Measurements from ENCODE around the gene PTPRN2.

The PTPRN2 gene

DNA sequence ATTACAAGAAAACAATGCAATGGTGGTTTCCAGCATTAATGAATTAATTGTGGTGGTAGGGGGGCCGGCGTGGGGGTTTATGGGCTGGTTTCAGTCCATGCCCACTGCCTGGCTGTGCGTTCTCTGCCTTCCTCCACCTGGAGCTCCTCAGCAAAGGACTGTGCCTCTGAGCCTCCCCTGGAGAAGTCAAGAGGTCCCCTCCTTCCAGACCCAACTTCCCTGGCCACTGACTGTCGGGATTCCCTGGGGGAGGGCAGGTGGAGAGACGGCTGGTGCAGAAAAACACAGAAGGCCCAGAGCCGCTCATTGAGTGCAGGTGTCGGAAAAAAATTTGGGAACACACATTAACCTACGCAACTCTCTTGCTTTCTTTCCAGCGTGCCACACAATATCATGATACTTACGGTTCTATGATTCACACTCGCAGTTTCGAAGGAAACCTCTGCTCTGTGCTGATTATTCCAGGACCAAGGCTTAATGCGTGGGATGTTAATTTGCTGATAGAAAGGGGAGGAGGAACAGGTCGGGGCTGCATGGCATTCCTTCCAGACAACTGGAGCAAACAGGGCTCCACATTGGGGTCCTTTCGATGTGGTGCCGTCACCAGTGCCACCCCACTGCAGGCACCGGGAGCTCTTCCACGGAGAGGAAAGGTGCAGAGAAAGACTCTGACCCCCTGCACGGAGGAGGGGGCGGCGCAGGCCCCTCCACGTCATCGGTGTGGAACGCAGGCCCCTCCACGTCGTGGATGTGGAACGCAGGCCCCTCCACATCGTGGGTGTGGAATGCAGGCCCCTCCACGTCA lies 744.1 kb downstream of the PTPRN2 start:
- TF ChIP-seq, protein P1, sequence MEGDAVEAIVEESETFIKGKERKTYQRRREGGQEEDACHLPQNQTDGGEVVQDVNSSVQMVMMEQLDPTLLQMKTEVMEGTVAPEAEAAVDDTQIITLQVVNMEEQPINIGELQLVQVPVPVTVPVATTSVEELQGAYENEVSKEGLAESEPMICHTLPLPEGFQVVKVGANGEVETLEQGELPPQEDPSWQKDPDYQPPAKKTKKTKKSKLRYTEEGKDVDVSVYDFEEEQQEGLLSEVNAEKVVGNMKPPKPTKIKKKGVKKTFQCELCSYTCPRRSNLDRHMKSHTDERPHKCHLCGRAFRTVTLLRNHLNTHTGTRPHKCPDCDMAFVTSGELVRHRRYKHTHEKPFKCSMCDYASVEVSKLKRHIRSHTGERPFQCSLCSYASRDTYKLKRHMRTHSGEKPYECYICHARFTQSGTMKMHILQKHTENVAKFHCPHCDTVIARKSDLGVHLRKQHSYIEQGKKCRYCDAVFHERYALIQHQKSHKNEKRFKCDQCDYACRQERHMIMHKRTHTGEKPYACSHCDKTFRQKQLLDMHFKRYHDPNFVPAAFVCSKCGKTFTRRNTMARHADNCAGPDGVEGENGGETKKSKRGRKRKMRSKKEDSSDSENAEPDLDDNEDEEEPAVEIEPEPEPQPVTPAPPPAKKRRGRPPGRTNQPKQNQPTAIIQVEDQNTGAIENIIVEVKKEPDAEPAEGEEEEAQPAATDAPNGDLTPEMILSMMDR (IDR thresholded peaks at IDR 0.05; ENCODE audit: low read depth, low read length): no peak
- no peak overlapping the region for H3K4me3 ChIP-seq (ENCODE audit: low read depth, low read length)

DNA sequence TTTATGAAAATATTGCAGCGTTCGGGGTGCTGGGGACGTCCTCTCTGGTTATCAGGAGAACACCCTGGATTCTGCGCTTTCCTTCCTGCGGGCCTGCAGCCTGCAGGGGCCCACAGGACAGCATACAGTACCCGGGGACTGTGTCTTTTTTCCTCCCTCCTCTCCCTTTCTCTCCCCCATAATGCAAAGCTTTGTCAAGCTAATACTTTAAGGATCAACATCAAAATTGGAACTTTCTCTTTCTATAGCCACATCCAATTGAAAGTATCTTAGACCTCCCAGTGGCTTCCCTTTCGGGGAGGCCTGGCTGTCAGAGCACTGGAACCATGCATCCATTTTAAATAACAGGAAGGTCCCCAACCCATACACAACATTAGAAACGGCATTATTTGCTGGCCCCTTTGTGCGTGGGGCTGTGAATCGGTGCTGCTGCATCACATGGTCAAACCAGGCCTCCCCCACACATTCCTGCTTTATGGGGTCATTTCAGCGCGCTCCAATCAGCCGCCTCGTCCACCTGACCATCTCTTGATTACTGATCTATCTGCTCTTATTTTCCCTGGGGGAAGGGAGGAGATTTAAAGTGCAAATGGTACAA lies 745.8 kb downstream of the PTPRN2 start:
- H3K4me3 ChIP-seq (ENCODE audit: low read depth, low read length): no peak overlapping the region
- TF ChIP-seq, protein P1 (IDR thresholded peaks at IDR 0.05; ENCODE audit: low read depth, low read length): no peak

DNA sequence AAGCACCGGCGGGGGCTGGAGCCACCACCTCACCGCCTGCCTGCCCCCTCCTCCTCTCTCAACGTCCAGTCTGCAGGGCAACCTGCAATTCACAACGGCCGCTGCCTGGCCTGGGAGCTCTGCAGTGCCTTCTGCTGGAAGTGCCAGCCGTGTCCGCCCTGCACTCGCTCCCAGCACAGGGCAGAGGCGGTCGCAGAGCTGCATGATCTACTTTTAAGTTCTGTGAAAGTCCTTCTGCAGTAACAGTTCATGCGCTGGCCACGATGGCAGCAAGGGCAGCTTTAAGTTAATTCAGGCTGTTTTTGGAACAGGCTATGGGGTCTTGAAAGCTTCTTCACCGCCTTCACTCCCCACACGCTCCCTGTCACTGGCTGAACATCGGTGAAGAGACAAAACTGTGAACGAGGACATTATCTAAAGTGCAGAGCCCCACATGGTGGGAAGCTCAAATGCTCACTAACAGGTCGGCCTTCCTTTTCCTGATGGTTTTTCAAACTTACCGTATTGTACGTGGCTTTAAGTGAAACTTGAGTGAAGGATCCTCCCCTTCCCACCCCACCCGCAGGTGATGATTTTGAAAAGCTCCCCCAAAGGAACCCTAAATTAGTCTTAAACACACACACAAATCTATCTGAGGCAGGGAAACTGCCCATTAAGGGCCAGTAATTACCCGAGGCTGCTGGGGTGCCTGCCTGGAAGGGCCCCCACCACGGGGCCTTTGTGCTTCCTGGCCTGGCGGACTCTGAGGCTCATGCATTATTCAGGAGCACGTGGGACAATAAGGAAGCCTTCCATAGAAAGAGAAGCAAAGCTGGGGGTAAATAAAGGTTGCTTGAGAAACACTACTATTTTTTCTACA lies 746.5 kb downstream of the PTPRN2 start:
- no peak overlapping the region for H3K4me3 ChIP-seq (ENCODE audit: low read depth, low read length)
- TF ChIP-seq, protein P1 (IDR thresholded peaks at IDR 0.05; ENCODE audit: low read depth, low read length): no peak

DNA sequence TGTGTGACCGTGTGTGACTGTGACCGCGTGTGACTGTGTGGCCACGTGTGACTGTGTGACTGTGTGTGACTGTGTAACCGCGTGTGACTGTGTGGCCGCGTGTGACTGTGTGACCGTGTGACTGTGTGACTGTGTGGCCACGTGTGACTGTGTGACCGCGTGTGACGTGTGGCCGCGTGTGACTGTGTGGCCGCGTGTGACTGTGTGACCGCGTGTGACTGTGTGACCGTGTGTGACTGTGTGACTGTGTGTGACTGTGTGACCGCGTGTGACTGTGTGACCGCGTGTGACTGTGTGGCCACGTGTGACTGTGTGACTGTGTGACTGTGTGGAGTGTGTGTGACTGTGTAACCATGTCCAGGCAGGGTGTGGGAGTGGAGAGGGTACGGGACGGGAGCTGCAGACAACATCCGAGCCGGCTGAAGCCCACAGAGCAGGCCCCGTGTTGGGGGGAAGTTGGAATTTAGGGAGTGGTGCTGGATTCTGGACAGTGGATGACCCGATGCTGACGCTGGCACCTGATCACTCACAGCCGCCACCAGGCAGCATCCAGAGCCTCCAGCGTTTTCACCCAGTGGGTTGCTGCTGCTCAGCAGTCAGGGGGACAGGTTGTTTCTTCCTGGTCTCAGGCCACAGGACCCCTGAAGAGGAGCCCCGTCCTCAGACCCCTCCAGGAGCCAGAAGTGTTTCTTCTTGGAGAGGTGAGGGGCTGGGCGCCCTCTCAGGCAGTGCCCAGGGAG lies 747.3 kb downstream of the PTPRN2 start:
- TF ChIP-seq, protein P1 (IDR thresholded peaks at IDR 0.05; ENCODE audit: low read depth, low read length): no peak
- no peak overlapping the region for H3K4me3 ChIP-seq (ENCODE audit: low read depth, low read length)

DNA sequence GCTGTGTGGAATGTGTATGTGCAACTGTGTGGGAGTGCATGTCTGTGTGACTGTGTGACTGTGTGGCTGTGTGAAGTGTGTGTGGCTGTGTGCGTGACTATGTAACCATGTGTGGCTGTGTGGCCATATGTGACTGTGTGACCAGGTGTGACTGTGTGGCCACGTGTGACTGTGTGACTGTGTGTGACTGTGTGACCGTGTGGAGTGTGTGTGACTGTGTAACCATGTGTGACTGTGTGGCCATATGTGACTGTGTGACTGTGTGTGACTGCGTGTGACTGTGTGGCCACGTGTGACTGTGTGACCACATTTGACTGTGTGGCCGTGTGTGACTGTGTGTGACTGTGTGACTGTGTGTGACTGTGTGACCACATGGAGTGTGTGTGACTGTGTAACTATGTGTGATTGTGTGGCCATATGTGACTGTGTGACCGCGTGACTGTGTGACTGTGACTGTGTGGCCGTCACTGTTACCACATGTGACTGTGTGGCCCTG lies 747.9 kb downstream of the PTPRN2 start:
- TF ChIP-seq, protein P1 (IDR thresholded peaks at IDR 0.05; ENCODE audit: low read depth, low read length): no peak
- H3K4me3 ChIP-seq (ENCODE audit: low read depth, low read length): no peak overlapping the region

DNA sequence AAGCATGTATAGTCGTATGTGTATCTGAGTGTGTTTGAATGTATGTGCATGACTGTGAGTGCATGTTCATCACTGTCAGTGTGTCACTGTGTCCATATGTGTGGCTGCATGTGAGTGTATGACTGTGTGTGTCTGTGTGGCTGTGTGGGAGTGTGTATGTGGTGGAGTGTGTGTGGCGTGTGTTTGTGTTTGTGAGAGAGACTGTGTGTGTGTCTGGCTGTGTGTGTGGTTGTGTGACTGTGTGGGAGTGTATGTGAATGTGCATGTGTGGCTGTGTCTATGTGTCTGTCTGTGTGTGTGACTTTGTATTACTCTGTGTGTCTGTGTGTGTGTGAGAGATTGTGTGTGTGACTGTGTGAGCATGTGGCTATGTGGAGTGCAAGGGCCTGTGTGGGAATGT lies 748.4 kb downstream of the PTPRN2 start:
- TF ChIP-seq, protein P1 (IDR thresholded peaks at IDR 0.05; ENCODE audit: low read depth, low read length): no peak
- H3K4me3 ChIP-seq (ENCODE audit: low read depth, low read length): no peak overlapping the region

Data from WI38 (cell line).